MV-4-11 (cell line): Measurements from ENCODE around the gene FAM171A2.

Experiments used
- DNase-seq: peaks from one replicate; lab custom pipeline; 2025; lab: John Stamatoyannopoulos, UW

FAM171A2 gene

DNA sequence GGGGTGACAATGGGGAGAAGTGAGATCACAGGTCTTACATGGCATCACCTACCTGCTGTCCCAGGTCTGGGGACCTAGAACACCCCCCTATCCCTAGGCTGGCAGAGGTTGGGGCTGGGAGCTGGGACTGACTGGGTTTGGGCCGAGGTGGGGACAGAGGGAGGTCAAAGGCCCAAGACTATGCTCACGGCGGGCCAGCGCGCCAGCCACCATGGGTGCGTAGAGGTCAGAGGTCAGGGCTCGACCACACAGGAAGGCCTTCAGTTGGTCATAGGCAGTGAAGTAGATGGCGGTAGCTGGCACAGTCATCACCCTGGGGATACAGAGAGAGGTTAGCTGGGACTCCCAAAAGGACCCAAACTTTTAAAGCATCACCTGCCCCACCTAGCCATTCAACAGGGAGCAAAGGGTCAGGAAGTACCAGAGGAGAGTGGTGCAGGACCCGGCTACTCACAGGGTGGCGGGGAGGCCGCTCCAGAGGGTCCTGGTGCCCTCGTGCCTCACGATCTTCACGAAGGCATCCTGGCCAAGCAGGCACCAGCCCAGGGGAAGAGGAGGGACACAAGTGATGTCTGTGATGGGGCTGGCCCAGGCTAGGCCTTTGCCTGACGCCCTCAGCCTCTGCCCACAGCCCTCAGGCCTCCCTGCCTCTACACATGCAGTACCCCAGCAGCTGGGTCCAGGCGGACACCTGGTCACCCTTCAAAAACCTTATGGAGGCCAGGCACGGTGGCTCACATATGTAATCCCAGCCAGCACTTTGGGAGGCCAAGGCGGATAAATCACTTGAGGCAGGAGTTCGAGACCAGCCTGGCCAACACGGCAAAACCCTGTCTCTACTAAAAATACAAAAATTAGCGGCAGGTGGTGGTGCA lies 42.2 kb downstream of the FAM171A2 start:
- DNase-seq: no peak

DNA sequence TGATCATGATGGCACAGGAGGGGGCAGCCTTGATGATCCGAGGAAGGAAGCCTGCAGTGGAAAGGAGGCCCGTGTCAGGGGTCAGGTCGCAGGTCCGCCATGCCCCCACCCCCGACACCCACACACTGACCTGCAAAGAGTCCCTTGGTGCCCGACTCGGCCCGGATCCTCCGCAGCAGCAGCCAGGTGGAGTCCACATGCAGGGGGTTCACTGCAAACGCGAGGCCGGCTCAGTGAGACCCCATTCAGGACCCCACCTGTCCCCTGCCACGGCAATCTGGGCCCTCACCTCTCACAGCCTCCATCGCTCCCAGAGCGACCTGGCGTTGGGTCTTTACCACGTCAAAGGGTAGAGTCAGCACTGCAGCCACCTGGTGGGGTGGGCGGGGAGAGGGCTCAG lies 43.6 kb downstream of the FAM171A2 start:
- DNase-seq: no peak

DNA sequence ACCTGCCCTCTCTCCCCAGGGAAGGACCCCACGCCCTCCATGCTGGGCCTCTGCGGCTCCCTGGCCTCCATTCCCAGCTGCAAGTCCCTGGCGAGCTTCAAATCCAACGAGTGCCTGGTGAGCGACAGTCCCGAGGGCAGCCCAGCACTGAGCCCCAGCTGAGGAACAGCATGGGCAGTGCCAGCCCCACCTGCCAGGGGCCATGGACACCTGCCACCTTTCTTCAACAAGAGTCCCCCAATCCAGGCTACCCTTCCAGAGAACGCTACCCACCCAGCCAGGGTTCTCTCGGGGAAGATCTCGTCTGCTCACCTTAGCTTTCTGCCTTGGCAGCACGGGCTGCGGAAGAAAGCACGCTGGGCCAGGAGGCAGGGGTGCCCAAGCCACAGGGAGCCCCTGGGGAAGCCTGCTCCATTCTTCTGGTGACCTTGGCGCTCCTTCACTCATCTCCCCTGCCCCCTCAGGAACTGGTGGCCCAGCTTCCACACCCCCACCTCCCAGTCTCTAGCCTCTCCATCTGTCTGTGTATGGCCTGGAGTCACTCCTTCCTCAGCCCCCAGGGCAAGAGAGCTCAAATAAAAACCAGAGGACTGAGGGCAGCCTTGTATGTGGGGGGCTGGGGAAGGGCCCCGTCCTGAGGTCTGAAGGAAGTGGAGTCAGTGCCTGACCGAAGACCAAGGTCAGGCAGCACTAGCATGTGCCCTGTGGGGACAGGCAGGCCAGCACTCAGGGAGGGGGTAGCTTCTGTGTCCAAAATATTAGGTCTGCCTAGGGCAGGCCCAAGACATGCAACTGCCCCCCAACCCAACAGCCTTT lies 45.4 kb downstream of the FAM171A2 start:
- no peak for DNase-seq

GRCh38 chr17:44317545-44317944 lies 46.1 kb downstream of the FAM171A2 start:
- DNase-seq: no peak

DNA sequence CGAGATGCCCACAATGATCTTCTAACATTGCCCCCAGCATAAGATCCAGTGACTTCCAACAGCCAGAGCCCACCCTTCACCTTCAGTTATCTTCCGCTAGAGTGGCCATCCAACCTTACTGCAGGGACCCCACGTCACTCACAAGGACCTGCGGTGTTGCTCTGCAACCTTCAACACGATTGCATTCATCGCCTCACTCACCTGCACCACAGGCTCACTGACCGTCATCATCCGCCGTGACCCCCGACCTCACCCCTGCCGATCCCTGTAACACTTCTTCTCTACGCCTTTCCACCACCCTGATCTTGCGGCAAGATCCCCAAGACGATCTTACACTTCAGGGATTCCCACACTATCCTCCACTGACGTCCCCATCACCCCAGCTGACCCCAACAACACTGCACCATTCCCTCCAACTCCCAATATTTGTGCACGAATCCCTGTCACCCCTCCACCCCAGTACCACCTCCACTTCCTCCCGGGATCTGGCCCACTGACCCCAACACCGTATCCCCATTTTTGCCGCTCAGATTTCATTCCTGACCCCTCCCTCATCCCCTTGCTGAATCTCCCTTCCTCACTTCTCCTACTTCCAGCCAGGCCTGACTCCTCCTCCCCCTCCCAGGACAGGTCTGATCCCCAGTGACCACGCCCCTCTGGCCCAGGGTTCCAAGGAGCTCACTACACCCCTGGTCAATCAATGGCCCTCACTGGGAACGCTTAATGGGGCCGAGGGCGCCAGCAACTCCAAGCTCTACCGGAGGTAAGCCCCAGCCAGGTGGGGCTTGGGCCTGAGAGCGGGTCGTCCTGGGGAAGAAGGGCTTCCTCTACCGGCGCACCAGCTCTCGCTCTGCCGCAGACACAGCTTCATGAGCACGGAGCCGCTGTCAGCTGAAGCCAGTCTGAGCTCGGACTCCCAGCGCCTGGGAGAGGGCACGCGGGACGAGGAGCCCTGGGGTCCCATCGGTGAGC lies 47.6 kb downstream of the FAM171A2 start:
- DNase-seq: no peak

DNA sequence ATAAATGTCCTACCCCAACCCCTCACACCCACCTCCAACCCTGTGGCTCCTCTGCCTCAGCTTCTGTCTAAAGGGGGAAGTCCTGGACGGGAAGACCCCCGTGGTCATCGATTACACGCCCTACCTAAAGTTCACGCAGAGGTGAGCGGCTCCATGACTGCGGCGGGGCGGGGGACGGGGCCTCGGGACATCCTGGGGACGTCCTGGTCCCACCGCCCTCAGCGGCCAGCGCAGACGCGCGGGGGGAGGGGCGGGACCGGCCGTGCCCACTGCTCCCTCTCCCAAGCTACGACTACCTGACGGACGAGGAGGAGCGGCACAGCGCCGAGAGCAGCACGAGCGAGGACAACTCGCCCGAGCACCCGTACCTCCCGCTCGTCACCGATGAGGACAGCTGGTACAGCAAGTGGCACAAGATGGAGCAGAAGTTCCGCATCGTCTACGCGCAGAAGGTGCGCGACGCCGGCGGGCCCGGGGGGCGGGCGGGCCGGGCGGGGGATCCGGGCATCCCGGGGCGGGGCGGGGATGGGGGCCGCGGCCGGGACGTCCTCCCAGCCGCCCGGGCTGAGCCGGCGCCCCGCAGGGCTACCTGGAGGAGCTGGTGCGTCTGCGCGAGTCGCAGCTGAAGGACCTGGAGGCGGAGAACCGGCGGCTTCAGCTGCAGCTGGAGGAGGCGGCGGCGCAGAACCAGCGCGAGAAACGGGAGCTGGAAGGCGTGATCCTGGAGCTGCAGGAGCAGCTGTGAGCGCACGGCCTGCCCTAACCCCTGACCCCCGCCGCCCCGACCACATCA lies 48.6 kb downstream of the FAM171A2 start:
- no peak for DNase-seq

DNA sequence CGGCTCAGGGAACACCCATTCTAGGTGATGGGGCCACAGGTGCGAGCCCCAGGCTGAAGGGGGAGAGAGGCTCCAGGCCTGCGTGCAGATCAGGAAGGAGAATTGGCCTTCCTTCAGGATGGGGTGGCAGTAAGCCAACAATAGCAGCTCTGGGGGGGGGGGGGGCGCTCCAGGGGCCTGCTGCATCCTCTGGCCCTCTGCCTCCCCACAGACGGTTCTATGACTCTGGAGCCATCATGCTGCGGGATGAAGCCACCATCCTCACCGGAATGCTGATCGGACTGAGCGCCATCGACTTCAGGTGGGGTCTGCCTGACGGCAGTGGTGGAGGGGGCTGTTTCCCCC lies 49.2 kb downstream of the FAM171A2 start:
- no peak for DNase-seq

DNA sequence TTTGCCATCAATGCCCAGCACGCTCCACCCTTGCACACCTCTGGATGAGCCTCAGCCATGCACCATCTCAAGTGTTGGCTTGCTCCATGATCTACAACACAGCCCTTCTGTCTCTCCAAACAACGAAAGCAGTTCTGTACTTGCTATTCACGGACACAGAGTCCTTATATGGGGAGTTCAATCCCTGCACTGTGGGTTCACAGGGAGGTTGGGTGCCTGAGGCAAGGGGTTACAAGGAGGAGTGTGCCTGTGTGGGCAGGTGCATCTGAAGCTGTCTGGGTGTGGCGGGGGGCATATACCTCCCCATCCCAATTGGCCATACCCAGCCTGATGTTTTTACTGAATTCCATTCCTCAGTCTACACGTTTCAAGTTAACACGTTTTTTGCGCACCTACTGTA lies 49.6 kb downstream of the FAM171A2 start:
- no peak for DNase-seq

- no peak for DNase-seq
Measured at GRCh38 chr17:44312396-44313104, 51.1 kb downstream of the FAM171A2 start.

- DNase-seq: no peak
Measured at GRCh38 chr17:44311562-44312181, 52.0 kb downstream of the FAM171A2 start.

GRCh38 chr17:44310609-44311376 lies 52.9 kb downstream of the FAM171A2 start:
- DNase-seq: no peak

DNA sequence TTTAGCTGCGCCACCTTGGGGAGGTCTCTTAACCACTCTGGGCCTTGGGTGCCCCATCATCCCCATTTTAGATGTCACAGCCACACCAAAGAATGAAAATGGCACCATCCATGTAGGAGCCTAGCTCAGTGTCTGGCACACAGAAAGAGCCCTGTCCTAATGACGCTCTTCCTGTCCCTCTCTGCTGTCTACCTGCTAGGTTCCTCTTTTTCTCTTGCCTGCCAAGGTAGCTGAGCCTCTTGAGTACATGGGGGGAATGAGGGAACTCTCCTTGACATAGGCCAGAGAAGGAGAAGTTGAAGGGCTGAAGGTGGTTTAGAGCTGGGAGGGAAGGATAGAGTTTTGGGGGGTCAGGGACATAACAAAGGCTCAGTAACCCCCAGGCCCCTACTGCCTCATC lies 53.5 kb downstream of the FAM171A2 start:
- no peak for DNase-seq

GRCh38 chr17:44309472-44309871 lies 54.2 kb downstream of the FAM171A2 start:
- DNase-seq: no peak

GRCh38 chr17:44308865-44309264 lies 54.8 kb downstream of the FAM171A2 start:
- DNase-seq: no peak

DNA sequence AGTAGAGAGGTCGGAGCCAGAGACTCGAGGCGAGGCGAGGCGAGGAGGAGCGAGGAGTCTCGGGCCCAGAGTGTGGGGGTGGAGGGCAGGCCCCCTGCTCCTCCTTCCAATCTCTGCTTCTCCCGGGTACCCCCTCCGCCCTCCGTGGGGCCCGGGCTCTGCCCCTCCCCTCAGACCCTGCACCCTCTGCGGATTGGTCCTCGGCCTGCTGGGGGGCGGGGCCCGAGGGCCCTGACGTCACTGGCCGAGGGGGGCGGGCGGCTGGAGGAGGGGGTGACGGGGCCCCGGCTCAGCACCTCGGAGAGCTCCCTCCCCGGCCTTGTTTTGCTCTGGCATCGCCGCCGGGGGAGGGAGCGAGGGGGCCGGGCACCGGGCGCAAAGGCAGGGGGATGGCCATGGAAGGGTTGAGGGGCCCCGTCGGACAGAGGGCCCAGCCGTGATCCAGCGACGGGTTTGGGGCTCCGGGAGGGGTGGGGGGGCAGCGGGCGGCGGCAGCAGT lies 55.3 kb downstream of the FAM171A2 start, which contains the start of gene RUNDC3A:
TSS of gene RUNDC3A (plus strand) at position 282 of the 499 bp plus-strand sequence. CDS start 232 bp downstream, outside the sequence.
- DNase-seq: peak; percentile 48

DNA sequence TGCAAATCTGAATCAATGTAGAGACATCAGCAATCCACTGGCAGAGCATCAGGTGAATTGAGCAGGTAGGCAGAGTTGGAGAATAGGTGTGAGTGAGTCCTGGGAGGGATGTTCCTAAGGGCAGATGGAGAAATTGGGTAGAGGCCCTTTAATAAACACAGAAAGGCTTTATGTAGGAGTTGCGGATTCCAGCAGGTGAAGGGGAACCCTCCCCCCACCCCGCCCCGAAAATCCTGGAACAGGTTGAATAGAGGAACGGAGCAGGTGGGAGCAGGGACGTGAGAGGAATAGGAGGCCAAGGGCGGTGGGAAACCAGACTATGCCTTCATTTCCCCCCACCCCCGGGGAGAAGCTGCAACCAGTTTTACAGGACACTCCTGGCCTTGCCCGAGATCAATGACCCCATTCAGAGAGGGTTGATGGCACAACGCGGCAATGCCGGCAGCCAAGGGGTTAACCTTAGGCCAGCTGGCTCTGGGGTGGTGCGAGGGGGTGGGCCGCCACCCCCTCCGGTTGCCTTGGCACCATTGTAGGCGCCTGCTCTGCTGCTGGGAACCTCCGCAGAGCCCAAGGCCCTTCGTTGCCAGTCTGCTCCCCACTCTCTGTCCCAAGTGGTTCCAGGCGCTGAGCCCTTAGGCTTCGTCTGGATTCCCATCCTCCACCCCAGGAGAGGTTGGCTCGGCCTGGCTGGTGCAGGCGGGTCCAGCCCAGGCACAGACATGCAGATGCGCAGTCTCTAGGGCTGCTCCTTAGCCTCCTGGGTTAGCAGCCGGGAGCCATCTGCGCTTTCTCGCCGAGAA lies 56.1 kb downstream of the FAM171A2 start:
- DNase-seq: no peak

- DNase-seq: no peak
Measured at GRCh38 chr17:44304651-44305050, 59.0 kb downstream of the FAM171A2 start.
